Peyer's patch (tissue), 4 donors: Measurements from ENCODE around the gene ESPL1. TPM values are rescaled to one million over a fixed set of nuclear protein-coding genes. Genes with fewer than 3 reads are reported as not detected.

Experiments
- DNase-seq, 3 donors: peaks; one replicate each; pipeline ENCODE4 v3.0.0-alpha.2; 2017 to 2019
- H3K27ac ChIP-seq, 4 donors: fragments of 200-600 bp; sonication (generic); one replicate each; pipeline ENCODE4 v1.5.1; 2016 to 2019
- H3K27me3 ChIP-seq, 2 donors: fragments of 200-600 bp; sonication (generic); one replicate each; pipeline ENCODE4 v1.5.1; 2019
- H3K36me3 ChIP-seq, 3 donors: fragments of 200-600 bp; sonication (generic); one replicate each; pipeline ENCODE4 v1.5.1; 2016 to 2019
- H3K4me1 ChIP-seq, 4 donors: fragments of 200-600 bp; sonication (generic); one replicate each; pipeline ENCODE4 v1.5.1; 2016 to 2019
- H3K4me3 ChIP-seq, 4 donors: fragments of 200-600 bp; sonication (generic); 1 replicate in 3 of 4; 2 replicates in 1 of 4; pipeline ENCODE4 v1.5.1; 2016 to 2019; ENCODE audit warnings: mild to moderate bottlenecking in 1 of 4
- H3K9me3 ChIP-seq, 4 donors: fragments of 200-600 bp; sonication (generic); one replicate each; pipeline ENCODE4 v1.5.1; 2016 to 2019; ENCODE audit warnings: mild to moderate bottlenecking in 1 of 4
- POLR2A ChIP-seq, 2 donors: fragments of 450-650 bp; IDR thresholded peaks; one replicate each; pipeline ENCODE4 v1.5.1; 2017; ENCODE audit warnings: antibody characterized with exemption in 2 of 2, mild to moderate bottlenecking in 2 of 2, moderate library complexity in 2 of 2
- total RNA-seq, 4 donors: library from RNA; depleted of rRNA; stranded (reverse); fragments of >200 nt; gene quantifications; one replicate each; pipeline ENCODE4 v1.1.0, GENCODE V29; 2016
- TF ChIP-seq, protein P1 (sequence below), 6 experiments: fragments of 450-650 bp in 4 of 6; fragments of 200-600 bp in 2 of 6; sonication (generic) in 1 of 6; IDR thresholded peaks; one replicate each; pipeline ENCODE4 v1.5.1; 2017 to 2019; ENCODE audit warnings: antibody characterized with exemption in 6 of 6, mild to moderate bottlenecking in 3 of 6, moderate library complexity in 1 of 6

The ESPL1 gene
- total RNA-seq, 4 donors from 2014 or later, result 47.0 to 108 (median 87.0) TPM

DNA sequence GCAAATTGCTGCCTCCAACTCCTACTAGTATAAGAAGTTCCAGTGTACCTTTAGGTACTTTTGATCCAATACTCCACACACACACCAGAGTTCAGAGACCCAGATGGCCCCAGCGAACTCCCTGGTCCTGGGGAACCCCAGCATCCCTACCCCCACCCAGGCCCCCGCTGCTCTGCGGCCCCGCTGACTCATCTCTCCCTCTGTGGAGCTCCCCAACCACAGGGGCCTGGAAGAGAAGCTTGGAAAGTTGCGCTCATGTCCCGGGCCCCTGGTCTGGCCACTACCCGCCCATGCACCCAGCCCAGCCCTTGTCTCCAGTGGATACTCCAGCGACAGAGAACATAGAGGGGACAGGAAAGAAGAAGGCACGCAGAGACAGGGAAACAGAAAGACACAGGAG, 72.3 kb downstream of the ESPL1 start:
- Histone ChIP-seq H3K27me3 (peaks cover 0 to 6% of the 10 kb centered on the region in 2 donors), H3K4me1 (peaks cover 0 to 8% (median 4%) of the 10 kb centered on the region in 4 donors), H3K4me3 (no peak overlapping the region), H3K9me3 (no peaks in the 10 kb centered on the region), H3K36me3 (no peaks in the 10 kb centered on the region), H3K27ac (no peak overlapping the region)
- DNase-seq, result no peak
- TF ChIP-seq, protein P1, sequence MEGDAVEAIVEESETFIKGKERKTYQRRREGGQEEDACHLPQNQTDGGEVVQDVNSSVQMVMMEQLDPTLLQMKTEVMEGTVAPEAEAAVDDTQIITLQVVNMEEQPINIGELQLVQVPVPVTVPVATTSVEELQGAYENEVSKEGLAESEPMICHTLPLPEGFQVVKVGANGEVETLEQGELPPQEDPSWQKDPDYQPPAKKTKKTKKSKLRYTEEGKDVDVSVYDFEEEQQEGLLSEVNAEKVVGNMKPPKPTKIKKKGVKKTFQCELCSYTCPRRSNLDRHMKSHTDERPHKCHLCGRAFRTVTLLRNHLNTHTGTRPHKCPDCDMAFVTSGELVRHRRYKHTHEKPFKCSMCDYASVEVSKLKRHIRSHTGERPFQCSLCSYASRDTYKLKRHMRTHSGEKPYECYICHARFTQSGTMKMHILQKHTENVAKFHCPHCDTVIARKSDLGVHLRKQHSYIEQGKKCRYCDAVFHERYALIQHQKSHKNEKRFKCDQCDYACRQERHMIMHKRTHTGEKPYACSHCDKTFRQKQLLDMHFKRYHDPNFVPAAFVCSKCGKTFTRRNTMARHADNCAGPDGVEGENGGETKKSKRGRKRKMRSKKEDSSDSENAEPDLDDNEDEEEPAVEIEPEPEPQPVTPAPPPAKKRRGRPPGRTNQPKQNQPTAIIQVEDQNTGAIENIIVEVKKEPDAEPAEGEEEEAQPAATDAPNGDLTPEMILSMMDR (IDR thresholded peaks at IDR 0.05), result no peak
- no peak for TF ChIP-seq POLR2A (IDR thresholded peaks at IDR 0.05)

Other genes starting within 250 kb of the ESPL1 start
- 100 to 1,000 TPM in 3 of 4 donors, 10 to 100 TPM in 1; 29.2 to 274 (median 154) TPM for gene TNS2, start 218.2 kb upstream of the ESPL1 start, total RNA-seq
- 10 to 100 TPM; 27.8 to 38.7 (median 34.8) TPM for gene SPRYD3, start 188.9 kb upstream of the ESPL1 start, total RNA-seq
- 100 to 1,000 TPM in 2 of 4 donors, 10 to 100 TPM in 2; 68.5 to 191 (median 128) TPM for gene IGFBP6, start 170.6 kb upstream of the ESPL1 start, total RNA-seq
- 10 to 100 TPM in 3 of 4 donors, not detected in 1; 13.3 to 55.0 (median 34.5) TPM for gene SOAT2, start 164.8 kb upstream of the ESPL1 start, total RNA-seq
- gene ZNF740, start 87.6 kb upstream of the ESPL1 start, total RNA-seq, result 10 to 100 TPM; 11.9 to 38.8 (median 23.1) TPM
- gene CSAD, start 87.4 kb upstream of the ESPL1 start, total RNA-seq, result 100 to 1,000 TPM in 2 of 4 donors, 10 to 100 TPM in 2; 36.1 to 154 (median 109) TPM
- gene ITGB7, start 61.0 kb upstream of the ESPL1 start, total RNA-seq, result 10 to 100 TPM in 1 of 4 donors, 1 to 10 TPM in 3; 3.8 to 66.0 (median 4.4) TPM
- 10 to 100 TPM in 1 of 4 donors, 1 to 10 TPM in 3; 1.9 to 10.7 (median 5.7) TPM for gene RARG, start 36.1 kb upstream of the ESPL1 start, total RNA-seq
- 100 to 1,000 TPM; 223 to 578 (median 263) TPM for gene PFDN5, start 27.2 kb downstream of the ESPL1 start, total RNA-seq
- 10 to 100 TPM; 18.4 to 25.6 (median 24.8) TPM for gene MYG1, start 31.4 kb downstream of the ESPL1 start, total RNA-seq
- 100 to 1,000 TPM in 1 of 4 donors, 10 to 100 TPM in 3; 36.4 to 143 (median 51.1) TPM for gene AAAS, start 53.3 kb downstream of the ESPL1 start, total RNA-seq
- gene SP7, start 68.1 kb downstream of the ESPL1 start, total RNA-seq, result not detected
- gene SP1, start 111.9 kb downstream of the ESPL1 start, total RNA-seq, result 10 to 100 TPM; 56.1 to 83.4 (median 67.8) TPM
- gene AMHR2, start 155.6 kb downstream of the ESPL1 start, total RNA-seq, result under 1 TPM in 1 of 4 donors, not detected in 3; 0.40 TPM
- gene PRR13, start 173.4 kb downstream of the ESPL1 start, total RNA-seq, result 100 to 1,000 TPM; 160 to 541 (median 423) TPM
- gene PCBP2, start 183.8 kb downstream of the ESPL1 start, total RNA-seq, result 100 to 1,000 TPM; 384 to 549 (median 500) TPM
- 10 to 100 TPM in 3 of 4 donors, 1 to 10 TPM in 1; 6.5 to 44.6 (median 11.6) TPM for gene MAP3K12, start 231.2 kb downstream of the ESPL1 start, total RNA-seq
- gene TARBP2, start 233.0 kb downstream of the ESPL1 start, total RNA-seq, result 10 to 100 TPM; 25.7 to 30.3 (median 27.2) TPM
- not detected for gene NPFF, start 239.2 kb downstream of the ESPL1 start, total RNA-seq